Vagina (tissue), 2 donors: ENCODE results near the gene PANX3.

Experiments used
- POLR2A ChIP-seq, 2 donors: fragments of 450-650 bp; IDR thresholded peaks; one replicate each; pipeline ENCODE4 v1.6.1; 2017; ENCODE audit warnings: antibody characterized with exemption in 2 of 2, mild to moderate bottlenecking in 2 of 2, moderate library complexity in 2 of 2
- POLR2AphosphoS5 ChIP-seq, 2 donors: sonication (generic); formaldehyde crosslinking; IDR thresholded peaks; one replicate each; pipeline ENCODE4 v1.9.0; 2017; ENCODE audit warnings: antibody characterized with exemption in 2 of 2, mild to moderate bottlenecking in 2 of 2, low read depth in 1 of 2; ENCODE audit not compliant: insufficient read depth in 1 of 2
- TF ChIP-seq, protein P1 (sequence below), 3 experiments: fragments of 450-650 bp in 2 of 3; fragments of 200-600 bp in 1 of 3; sonication (generic) in 1 of 3; IDR thresholded peaks; one replicate each; pipeline ENCODE4 v1.5.1; 2017 to 2019; ENCODE audit warnings: antibody characterized with exemption in 3 of 3, mild to moderate bottlenecking in 2 of 3, moderate library complexity in 2 of 3

DNA sequence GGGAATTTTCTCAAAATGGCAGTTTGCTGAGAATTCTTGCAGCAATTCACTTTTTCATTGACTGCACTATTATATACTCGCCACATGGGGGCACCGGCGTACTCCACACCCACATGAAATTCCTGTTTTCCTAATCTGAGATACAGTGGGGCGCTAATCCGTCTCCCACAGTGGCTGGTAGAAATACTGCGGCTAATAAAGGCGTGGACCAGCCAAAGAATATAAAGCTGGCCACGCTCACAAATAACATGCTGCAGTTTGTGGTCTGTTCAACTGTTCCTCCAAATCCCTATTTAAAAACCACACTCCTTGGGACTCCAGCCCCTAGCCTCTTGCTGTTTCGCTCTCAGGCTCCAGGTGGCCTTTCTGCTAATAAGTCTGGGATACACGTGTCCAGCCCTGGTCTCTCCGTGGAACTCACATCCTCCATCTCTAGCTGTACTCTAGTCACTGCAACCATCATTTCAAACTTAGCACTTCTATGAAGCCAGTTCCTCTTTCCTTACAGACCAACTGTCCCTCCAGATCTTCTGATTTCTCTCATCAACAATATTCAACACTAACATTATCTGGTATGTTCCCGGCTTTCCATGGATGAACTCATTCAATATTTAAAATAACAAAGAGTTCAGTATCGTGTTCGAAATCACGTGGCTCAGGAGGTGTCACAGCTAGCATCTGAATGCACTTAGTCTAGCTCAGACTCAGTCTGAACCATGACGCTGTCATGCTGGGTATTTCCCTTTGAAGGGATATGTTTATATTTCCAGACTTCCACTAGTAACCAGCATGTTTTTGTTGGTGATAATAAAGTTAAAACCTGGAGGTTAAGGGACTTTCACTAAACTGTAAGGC is 33.4 kb downstream of the PANX3 start:
- TF ChIP-seq POLR2AphosphoS5 (IDR thresholded peaks at IDR 0.05; ENCODE audit: insufficient read depth in 1 of 2, low read depth in 1 of 2) (no peak), POLR2A (IDR thresholded peaks at IDR 0.05) (no peak)
- TF ChIP-seq, protein P1, sequence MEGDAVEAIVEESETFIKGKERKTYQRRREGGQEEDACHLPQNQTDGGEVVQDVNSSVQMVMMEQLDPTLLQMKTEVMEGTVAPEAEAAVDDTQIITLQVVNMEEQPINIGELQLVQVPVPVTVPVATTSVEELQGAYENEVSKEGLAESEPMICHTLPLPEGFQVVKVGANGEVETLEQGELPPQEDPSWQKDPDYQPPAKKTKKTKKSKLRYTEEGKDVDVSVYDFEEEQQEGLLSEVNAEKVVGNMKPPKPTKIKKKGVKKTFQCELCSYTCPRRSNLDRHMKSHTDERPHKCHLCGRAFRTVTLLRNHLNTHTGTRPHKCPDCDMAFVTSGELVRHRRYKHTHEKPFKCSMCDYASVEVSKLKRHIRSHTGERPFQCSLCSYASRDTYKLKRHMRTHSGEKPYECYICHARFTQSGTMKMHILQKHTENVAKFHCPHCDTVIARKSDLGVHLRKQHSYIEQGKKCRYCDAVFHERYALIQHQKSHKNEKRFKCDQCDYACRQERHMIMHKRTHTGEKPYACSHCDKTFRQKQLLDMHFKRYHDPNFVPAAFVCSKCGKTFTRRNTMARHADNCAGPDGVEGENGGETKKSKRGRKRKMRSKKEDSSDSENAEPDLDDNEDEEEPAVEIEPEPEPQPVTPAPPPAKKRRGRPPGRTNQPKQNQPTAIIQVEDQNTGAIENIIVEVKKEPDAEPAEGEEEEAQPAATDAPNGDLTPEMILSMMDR (IDR thresholded peaks at IDR 0.05), result peak; percentile 55 to 72 (median 58)
